Prostate gland (tissue), 2 donors: Measurements from ENCODE around the gene DHODH. TPM values are rescaled to one million over a fixed set of nuclear protein-coding genes. Genes with fewer than 3 reads are reported as not detected.

Experiments used
- DNase-seq: peaks from one replicate; pipeline ENCODE4 v3.0.0-alpha.2; 2019; ENCODE audit warnings: low spot score
- H3K27ac ChIP-seq, 2 donors: fragments of 200-600 bp; sonication (generic); 2 replicates each; pipeline ENCODE4 v1.5.1; 2017 to 2019
- H3K27me3 ChIP-seq: fragments of 200-600 bp; sonication (generic); replicated peaks from 2 replicates; pipeline ENCODE4 v1.5.1; 2019; ENCODE audit not compliant: insufficient read depth
- H3K36me3 ChIP-seq, 2 donors: fragments of 200-600 bp; sonication (generic); 1 replicate in 1 of 2; 2 replicates in 1 of 2; pipeline versions ENCODE4 v1.5.1 to v1.8.1; 2017 to 2019
- H3K4me1 ChIP-seq: fragments of 200-600 bp; sonication (generic); replicated peaks from 2 replicates; pipeline ENCODE4 v1.5.1; 2019
- H3K4me3 ChIP-seq, 2 donors: fragments of 200-600 bp; sonication (generic); 2 replicates each; pipeline ENCODE4 v1.5.1; 2017 to 2019
- H3K9me3 ChIP-seq: fragments of 200-600 bp; sonication (generic); 2 replicates; pipeline ENCODE4 v1.5.1; 2017
- POLR2A ChIP-seq: fragments of 450-650 bp; IDR thresholded peaks from one replicate; pipeline ENCODE4 v1.6.1; 2016; ENCODE audit warnings: antibody characterized with exemption, mild to moderate bottlenecking
- POLR2AphosphoS5 ChIP-seq: sonication (generic); formaldehyde crosslinking; IDR thresholded peaks from one replicate; pipeline ENCODE4 v1.6.1; 2017; ENCODE audit warnings: antibody characterized with exemption
- WGBS: methylation state at CpG from one replicate; pipeline ENCODE4 v1.1.5; 2018; 5-methylcytosine and 5-hydroxymethylcytosine counted together
- intact Hi-C: fragments of 100-400 bp; cut with DNase I; formaldehyde crosslinking; loops from one replicate; pipeline ENCODE4 v1.14.2; 2022
- total RNA-seq, 2 donors: library from RNA; depleted of rRNA; stranded (reverse); fragments of >200 nt; gene quantifications; one replicate each; pipeline ENCODE4 v1.1.0, GENCODE V29; 2016
- TF ChIP-seq, protein P1 (sequence below), 4 experiments: fragments of 200-600 bp in 2 of 4; fragments of 450-650 bp in 2 of 4; sonication (generic) in 2 of 4; IDR thresholded peaks; 1 replicate in 3 of 4; 2 replicates in 1 of 4; pipeline ENCODE4 v1.5.1; 2016 to 2019; ENCODE audit warnings: antibody characterized with exemption in 4 of 4, mild to moderate bottlenecking in 2 of 4, moderate library complexity in 2 of 4

The DHODH gene
- total RNA-seq, 2 donors from 2014 or later: 4.4 to 7.7 TPM

DNA sequence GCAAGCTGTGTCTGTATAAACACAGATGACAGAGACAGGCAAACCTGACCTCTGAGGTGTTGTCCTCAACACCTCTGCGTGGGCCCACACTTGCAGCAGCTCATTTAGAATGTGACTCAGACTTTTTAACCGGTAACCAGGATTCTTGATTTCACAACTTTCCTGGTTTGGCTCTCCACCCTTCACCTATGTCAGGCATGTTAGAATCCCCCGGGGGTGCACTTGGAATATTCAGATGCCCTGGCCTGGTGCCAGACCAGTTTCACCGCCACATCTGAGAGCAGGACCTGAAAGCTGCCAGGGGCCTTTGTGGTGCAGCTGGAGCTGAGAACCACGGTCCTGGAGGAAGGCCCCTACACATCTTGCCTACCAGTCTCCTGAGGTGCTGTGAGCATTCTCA, 4.8 kb downstream of the DHODH start:
- Histone ChIP-seq H3K36me3 (no peaks in the 10 kb centered on the region), H3K27me3 (no peaks in the 10 kb centered on the region), H3K4me3 (no peak overlapping the region), H3K27ac (no peak overlapping the region), H3K9me3 (no peaks in the 10 kb centered on the region), H3K4me1 (no peaks in the 10 kb centered on the region)
- no peak for DNase-seq
- TF ChIP-seq POLR2AphosphoS5 (no peak), POLR2A (no peak)
- TF ChIP-seq, protein P1, sequence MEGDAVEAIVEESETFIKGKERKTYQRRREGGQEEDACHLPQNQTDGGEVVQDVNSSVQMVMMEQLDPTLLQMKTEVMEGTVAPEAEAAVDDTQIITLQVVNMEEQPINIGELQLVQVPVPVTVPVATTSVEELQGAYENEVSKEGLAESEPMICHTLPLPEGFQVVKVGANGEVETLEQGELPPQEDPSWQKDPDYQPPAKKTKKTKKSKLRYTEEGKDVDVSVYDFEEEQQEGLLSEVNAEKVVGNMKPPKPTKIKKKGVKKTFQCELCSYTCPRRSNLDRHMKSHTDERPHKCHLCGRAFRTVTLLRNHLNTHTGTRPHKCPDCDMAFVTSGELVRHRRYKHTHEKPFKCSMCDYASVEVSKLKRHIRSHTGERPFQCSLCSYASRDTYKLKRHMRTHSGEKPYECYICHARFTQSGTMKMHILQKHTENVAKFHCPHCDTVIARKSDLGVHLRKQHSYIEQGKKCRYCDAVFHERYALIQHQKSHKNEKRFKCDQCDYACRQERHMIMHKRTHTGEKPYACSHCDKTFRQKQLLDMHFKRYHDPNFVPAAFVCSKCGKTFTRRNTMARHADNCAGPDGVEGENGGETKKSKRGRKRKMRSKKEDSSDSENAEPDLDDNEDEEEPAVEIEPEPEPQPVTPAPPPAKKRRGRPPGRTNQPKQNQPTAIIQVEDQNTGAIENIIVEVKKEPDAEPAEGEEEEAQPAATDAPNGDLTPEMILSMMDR (IDR thresholded peaks at IDR 0.05): no peak
- intact Hi-C loops: no loop called here
- WGBS: 34% methylated on average over 5 of the region's 5 CpGs

DNA sequence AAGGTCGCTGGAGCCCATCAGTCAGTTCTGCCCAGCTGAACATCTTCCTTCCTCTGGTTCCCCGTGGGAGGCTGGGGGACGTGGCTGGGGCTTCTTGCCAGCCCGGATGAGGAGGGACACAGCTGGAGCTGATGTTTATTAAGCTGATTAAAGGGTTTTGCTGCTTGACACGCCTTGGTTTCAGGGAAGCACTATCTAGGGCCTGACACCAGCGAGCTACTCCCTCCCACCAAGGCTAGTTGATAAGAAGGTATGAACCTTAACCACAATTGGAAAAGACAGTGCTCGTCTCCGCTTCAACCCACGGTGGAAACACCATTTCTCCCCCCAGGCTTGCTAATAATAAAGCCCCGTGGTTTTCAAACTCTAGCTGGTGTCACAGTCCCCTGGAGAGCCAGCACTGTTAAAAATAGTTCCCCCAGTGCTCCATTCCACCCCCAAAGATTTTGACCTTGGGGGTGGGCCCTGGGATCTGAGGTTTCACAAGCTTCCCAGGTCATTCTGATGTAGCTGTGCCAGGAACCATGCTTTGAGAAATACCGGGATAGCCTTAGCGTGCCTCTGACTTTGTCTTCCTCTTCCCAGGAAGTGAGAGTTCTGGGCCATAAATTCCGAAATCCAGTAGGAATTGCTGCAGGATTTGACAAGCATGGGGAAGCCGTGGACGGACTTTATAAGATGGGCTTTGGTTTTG, 5.5 kb downstream of the DHODH start:
- Histone ChIP-seq H3K4me1 (no peaks in the 10 kb centered on the region), H3K27me3 (no peaks in the 10 kb centered on the region), H3K9me3 (no peaks in the 10 kb centered on the region), H3K27ac (no peak overlapping the region), H3K4me3 (no peak overlapping the region), H3K36me3 (no peaks in the 10 kb centered on the region)
- WGBS: 60% methylated on average over 15 of the region's 15 CpGs
- DNase-seq: no peak
- intact Hi-C loops: no loop called here
- TF ChIP-seq, protein P1 (IDR thresholded peaks at IDR 0.05): no peak
- TF ChIP-seq POLR2AphosphoS5: no peak
- no peak for TF ChIP-seq POLR2A

DNA sequence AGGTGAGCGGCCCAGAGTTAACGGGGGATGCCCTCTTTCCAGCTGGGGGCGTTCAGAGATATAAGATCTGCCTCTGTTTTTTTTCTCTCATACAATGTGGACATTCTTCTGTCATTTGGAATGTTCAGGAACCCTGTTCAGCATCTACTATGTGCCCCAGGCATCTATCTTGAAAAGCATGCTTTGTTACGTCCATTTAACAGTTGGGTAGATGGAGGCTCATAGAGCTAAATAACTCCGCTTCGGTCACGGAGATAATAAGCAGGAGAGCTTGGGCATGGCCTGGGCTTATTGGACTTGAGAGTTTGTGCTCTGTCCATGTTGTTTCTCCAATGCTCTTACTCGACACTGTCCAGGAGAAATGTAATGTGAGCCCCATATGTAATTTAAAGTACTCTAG, 6.1 kb downstream of the DHODH start:
- no peaks in the 10 kb centered on the region for H3K9me3 ChIP-seq
- no peaks in the 10 kb centered on the region for H3K27me3 ChIP-seq
- no peaks in the 10 kb centered on the region for H3K36me3 ChIP-seq
- no peak for DNase-seq
- H3K27ac ChIP-seq: no peak overlapping the region
- 89% methylated on average over 8 of the region's 8 CpGs for WGBS
- intact Hi-C loops: no loop called here
- H3K4me1 ChIP-seq: no peaks in the 10 kb centered on the region
- no peak overlapping the region for H3K4me3 ChIP-seq
- TF ChIP-seq POLR2AphosphoS5 (no peak), POLR2A (no peak)
- TF ChIP-seq, protein P1 (IDR thresholded peaks at IDR 0.05): no peak

DNA sequence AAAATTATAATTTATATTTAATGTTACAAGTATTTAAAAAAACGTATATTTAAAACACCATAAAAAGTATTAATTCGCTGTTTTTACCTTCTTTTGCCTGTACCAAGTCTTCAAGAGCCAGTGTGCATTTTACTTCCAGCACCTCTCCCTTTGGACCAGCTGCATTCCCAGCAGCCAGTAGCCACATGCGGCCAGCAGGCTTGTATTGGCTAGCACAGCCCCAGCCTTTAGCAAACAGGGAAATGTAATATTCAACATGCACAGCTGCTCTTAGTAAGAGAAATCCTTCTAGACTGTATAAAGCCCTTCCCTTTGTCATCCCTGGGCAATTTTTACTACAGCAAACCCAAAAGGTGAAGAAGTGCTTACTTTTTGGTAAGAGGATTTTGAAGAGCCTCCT, 6.6 kb downstream of the DHODH start:
- TF ChIP-seq POLR2AphosphoS5 (no peak), POLR2A (no peak)
- TF ChIP-seq, protein P1 (IDR thresholded peaks at IDR 0.05): no peak
- Histone ChIP-seq H3K4me3 (no peak overlapping the region), H3K4me1 (no peaks in the 10 kb centered on the region), H3K36me3 (no peaks in the 10 kb centered on the region), H3K27ac (no peak overlapping the region), H3K9me3 (no peaks in the 10 kb centered on the region), H3K27me3 (no peaks in the 10 kb centered on the region)
- intact Hi-C loops: no loop called here
- no peak for DNase-seq
- WGBS: 79% methylated on average over 3 of the region's 3 CpGs

DNA sequence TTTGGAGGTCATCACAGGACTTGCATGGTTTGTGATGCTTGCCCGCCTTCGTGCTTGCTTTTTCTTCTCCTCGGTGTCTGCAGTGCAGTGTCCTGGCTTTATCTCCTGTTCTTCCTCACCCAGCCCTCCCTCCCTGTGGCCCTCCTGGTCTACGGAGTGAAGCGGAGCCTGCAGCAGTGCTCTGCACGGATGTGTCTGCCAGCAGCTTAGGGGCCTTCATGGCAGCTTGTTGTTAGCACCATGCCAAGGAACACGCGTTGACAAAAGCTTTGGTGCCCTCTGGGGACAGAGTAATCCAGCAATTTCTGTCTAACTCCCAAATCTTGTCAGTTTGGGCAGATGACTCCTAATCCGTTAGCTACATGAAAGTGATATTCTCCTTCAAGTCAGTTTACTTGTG, 9.9 kb downstream of the DHODH start:
- 79% methylated on average over 9 of the region's 9 CpGs for WGBS
- no peak for TF ChIP-seq POLR2AphosphoS5
- no peak for TF ChIP-seq POLR2A
- TF ChIP-seq, protein P1 (IDR thresholded peaks at IDR 0.05): no peak

More for the DNA sequence above, 9.9 kb downstream of the DHODH start:
- Histone ChIP-seq H3K4me1 (no peaks in the 10 kb centered on the region), H3K27me3 (no peaks in the 10 kb centered on the region), H3K9me3 (no peaks in the 10 kb centered on the region), H3K36me3 (no peaks in the 10 kb centered on the region), H3K4me3 (no peak overlapping the region), H3K27ac (no peak overlapping the region)
- intact Hi-C loops: no loop called here
- DNase-seq: no peak
